HG03439 (cell line): Measurements from ENCODE around the gene ANXA3.

Experiments
- ATAC-seq: cut with Tn5 transposase; IDR thresholded peaks from one replicate; pipeline ENCODE4 v1.9.1; 2021; ENCODE audit warnings: mild to moderate bottlenecking, moderate library complexity; ENCODE audit not compliant: unreplicated experiment

The ANXA3 gene

GRCh38 chr4:78608684-78609083 lies 57.1 kb downstream of the ANXA3 start:
- ATAC-seq, result no peak

GRCh38 chr4:78609580-78609979 lies 58.0 kb downstream of the ANXA3 start:
- ATAC-seq, result no peak

- ATAC-seq, result no peak
These were observed 59.1 kb downstream of the ANXA3 start for GRCh38 chr4:78610546-78611214.

GRCh38 chr4:78611215-78611558 lies 59.6 kb downstream of the ANXA3 start:
- no peak for ATAC-seq

GRCh38 chr4:78612398-78613178 lies 61.0 kb downstream of the ANXA3 start:
- no peak for ATAC-seq

GRCh38 chr4:78613522-78614321 lies 62.2 kb downstream of the ANXA3 start:
- peak; percentile 88 for ATAC-seq

- no peak for ATAC-seq
These were observed 64.5 kb downstream of the ANXA3 start for GRCh38 chr4:78616046-78616498.

DNA sequence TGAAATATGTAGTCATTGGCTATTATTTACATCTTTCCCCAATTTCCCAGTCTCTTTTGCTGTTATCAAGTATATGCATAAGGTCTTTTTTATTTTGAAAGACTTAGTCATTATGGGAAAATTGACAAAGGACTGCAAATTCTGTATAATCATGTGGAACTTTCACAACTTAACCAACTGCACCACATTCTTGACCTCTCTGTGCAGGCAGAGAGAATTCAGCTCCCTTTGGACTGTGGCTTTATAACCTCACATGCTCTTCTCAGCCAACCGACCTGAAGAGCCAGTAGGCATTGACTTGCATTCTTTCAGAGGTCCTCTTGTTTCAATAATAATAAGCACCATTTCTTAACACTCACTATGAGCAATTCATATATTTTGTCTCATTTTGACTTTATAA lies 66.9 kb downstream of the ANXA3 start:
- no peak for ATAC-seq

DNA sequence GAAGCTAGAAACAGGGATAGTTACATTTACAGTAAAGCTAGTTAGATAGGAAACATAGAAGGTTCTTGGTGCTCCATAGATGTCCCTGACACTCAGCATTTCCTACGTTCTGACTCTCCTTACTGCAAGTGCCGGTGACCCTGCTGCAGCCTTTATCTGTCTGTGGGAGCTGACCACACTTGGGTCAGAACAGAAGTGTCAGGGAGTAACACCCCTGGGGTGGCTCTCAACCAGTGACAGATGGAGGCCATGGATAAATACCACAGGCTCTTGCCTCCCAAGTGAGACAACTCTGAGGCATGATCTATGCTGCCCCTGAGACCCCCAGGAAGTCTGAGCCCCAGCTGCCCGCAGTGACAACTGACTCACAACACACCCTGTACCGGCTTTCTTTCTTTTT lies 69.8 kb downstream of the ANXA3 start:
- ATAC-seq, result no peak

- no peak for ATAC-seq
These were observed 70.8 kb downstream of the ANXA3 start for GRCh38 chr4:78622253-78622979.

DNA sequence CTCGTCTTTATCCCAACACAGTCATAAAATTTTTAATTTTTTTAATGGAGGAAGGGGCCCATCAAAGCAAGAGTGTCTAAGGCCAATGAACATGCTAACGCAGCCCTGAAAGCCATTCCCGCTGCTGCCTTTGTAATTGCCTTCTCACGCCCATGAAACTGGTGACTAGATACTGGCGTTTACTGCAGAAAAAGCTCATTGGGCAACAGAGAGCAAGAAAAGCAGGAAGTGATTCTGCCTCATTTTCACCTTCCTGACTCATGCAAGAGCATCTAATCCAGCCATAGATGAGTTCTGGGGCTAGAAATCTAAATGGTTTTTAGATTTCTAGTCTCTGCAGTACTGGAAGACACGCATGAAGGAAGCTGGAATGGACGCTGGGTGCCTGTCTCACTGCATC lies 72.5 kb downstream of the ANXA3 start:
- no peak for ATAC-seq

GRCh38 chr4:78625073-78625472 lies 73.5 kb downstream of the ANXA3 start:
- no peak for ATAC-seq

DNA sequence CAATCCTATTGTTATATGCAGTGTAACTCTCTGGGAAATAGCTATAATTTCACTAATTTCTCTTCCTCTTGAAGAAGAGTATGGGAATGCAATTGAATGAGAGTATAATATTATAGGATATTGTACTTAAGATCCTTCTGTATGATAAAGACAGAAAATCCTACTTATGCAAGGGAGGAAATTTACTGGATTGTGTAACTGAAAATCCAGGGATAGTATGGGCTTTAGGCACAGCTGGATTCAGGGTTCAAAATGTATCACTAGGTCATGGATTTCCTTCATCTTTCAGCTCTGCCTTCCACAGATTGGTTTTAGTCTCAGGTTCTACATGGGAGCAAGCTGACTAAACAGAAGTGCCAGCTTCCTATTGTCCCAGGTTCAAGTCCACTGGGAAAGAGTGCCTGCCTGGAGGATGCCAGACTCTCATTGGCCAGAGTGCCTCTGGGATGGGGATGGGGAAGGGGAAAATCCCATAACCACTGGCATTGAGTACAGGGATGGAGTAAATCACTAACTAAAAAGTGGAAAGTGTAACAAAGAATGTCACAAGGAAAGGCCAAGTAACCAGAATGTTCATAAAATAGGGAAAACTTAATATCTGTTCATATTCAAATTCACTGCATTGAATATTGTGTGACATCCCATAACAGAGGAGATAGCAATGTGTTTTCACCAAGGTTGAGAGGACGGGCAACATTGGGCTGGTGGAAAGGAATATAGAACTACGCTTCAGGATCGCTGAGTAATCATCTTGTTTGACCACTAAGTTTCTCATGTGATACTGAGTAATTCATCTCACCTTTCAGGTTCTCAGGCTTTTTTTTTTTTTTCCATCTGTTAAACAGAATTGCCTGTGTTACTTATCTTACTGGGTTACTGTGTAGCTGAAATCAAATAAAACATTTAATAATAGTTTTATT lies 75.7 kb downstream of the ANXA3 start:
- no peak for ATAC-seq

- no peak for ATAC-seq
These were observed 76.6 kb downstream of the ANXA3 start for GRCh38 chr4:78627966-78628678.

GRCh38 chr4:78629991-78630541 lies 78.5 kb downstream of the ANXA3 start:
- no peak for ATAC-seq

- no peak for ATAC-seq
These were observed 79.0 kb downstream of the ANXA3 start for GRCh38 chr4:78630615-78631014.

DNA sequence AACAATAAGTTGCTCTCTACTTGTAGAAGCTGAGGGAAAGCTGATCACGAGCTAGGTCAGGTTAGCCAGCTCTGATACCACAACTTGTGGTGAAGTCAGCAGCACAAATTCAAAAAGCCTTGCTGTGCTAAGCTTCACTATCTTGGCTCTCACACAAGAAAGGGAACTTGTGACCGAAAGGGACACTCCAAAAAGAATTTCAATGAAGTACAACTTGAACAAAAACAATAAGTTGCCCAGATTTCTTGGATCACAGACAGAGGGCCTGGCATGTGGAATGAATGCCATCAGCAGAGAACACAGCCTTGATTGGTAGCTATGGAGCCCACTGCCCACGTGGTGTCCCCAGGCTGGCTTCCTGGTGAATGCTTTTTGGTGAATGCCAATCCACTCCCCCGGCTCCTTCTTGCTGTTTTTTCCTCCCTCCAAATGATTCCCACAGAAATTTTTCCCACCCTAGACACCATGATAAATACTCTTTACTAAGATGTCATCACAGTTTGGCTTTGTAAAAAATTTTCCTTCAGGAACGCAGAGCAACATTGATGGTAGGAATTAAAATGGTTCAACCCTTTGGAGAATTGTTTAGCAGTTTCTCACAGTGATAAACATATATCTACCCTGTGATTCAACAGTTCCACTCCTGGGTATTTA lies 82.6 kb downstream of the ANXA3 start:
- no peak for ATAC-seq

DNA sequence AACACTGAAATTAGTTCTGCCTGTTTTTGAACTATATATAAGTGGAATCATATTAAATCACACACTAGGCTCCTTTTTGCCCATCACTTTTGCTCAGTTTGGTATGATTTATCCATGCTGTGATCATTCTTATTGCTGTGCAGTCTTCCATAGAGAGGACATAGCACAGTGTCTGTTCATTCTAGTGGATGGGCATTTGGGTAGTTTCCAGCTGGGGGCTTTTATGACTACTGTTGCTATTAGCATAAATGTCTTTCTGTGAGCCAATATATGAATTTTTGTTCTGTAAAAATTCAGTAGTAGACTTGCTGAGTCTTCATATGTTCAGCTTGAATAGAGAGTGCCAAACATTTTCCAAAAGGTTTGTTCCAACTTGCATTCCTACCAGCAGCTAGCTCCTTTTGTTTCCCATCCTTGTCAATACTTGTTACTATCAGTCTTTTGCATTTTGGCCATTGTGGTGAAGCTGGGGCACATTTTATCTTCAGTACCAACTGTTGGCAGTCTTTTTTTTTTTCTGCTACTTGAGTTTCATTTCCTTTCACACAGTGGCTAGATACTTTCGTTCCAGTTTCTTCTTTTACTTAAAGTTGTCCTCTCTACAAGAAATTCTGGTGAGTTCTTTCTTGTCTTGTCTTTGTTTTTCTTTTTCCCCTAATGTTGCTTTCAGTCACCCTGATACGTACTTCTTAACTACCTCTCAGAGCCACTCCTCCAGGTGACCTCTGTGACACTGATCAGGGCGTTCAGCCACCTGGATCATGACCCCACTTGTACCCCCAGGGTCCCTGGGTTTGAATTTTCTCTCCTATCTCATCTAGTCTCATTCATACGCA lies 87.0 kb downstream of the ANXA3 start:
- ATAC-seq, result peak; percentile 80
